Neural cell (in vitro differentiated cells): Measurements from ENCODE around the gene SCARB1. TPM values are rescaled to one million over a fixed set of nuclear protein-coding genes. Genes with fewer than 3 reads are reported as not detected.

ENCODE experiments used
- H2AFZ ChIP-seq: fragments of 200-600, 300-800 bp; sonication (generic), shearing (Covaris generic); 2 replicates; pipeline ENCODE4 v1.6.0; 2014; ENCODE audit warnings: low read depth, mild to moderate bottlenecking, antibody characterized with exemption, low read length, moderate library complexity
- H3F3A ChIP-seq: fragments of 200-600 bp; shearing (Covaris generic); 2 replicates; pipeline ENCODE4 v1.6.1; 2016; ENCODE audit warnings: mild to moderate bottlenecking, moderate library complexity, mixed read lengths, antibody characterized with exemption, low read length; ENCODE audit not compliant: insufficient read depth, poor library complexity, severe bottlenecking
- H3K27ac ChIP-seq: fragments of 200-600, 300-800 bp; sonication (generic), shearing (Covaris generic); 2 replicates; pipeline ENCODE4 v1.5.1; 2014; ENCODE audit warnings: mild to moderate bottlenecking, low read length, moderate library complexity
- H3K27me3 ChIP-seq: fragments of 300-800, 200-600 bp; sonication (generic), shearing (Covaris generic); 2 replicates; pipeline ENCODE4 v1.6.0; 2014; ENCODE audit warnings: mild to moderate bottlenecking, low read depth, low read length, moderate library complexity; ENCODE audit not compliant: insufficient read depth
- H3K36me3 ChIP-seq: fragments of 300-800, 200-600 bp; sonication (generic), shearing (Covaris generic); 2 replicates; pipeline ENCODE4 v1.5.1; 2014; ENCODE audit warnings: mild to moderate bottlenecking, antibody characterized with exemption, low read length, moderate library complexity; ENCODE audit not compliant: insufficient read depth
- H3K4me2 ChIP-seq: fragments of 300-800, 200-600 bp; sonication (generic), shearing (Covaris generic); 2 replicates; pipeline ENCODE4 v1.6.0; 2014; ENCODE audit warnings: mild to moderate bottlenecking, low read length
- H3K4me3 ChIP-seq: fragments of 300-800, 200-600 bp; sonication (generic), shearing (Covaris generic); 2 replicates; pipeline ENCODE4 v1.5.1; 2014; ENCODE audit warnings: mild to moderate bottlenecking, low read length, moderate library complexity
- H3K79me2 ChIP-seq: fragments of 200-600 bp; shearing (Covaris generic); replicated peaks from 2 replicates; pipeline ENCODE4 v1.6.0; 2014; ENCODE audit warnings: mild to moderate bottlenecking, low read length, moderate library complexity; ENCODE audit not compliant: insufficient read depth
- H3K9ac ChIP-seq: fragments of 300-800, 200-600 bp; sonication (generic), shearing (Covaris generic); 2 replicates; pipeline ENCODE4 v1.6.1; 2016; ENCODE audit warnings: mild to moderate bottlenecking, low read length, mixed read lengths
- H3K9me2 ChIP-seq: fragments of 200-600 bp; shearing (Covaris generic); 2 replicates; pipeline ENCODE4 v1.6.1; 2016; ENCODE audit warnings: mild to moderate bottlenecking, low read length, mixed read lengths; ENCODE audit not compliant: insufficient read depth
- H3K9me3 ChIP-seq: fragments of 200-600, 300-800 bp; sonication (generic), shearing (Covaris generic); 2 replicates; pipeline ENCODE4 v1.6.1; 2016; ENCODE audit warnings: mild to moderate bottlenecking, mixed run types, low read length, moderate library complexity, mixed read lengths
- H4K20me1 ChIP-seq: fragments of 200-600 bp; shearing (Covaris generic); 2 replicates; pipeline ENCODE4 v1.6.1; 2016; ENCODE audit warnings: mild to moderate bottlenecking, mixed run types; ENCODE audit not compliant: insufficient read depth
- CTCF ChIP-seq: fragments of 450-650 bp; IDR thresholded peaks from 2 replicates; pipeline ENCODE4 v1.5.1; 2014; ENCODE audit warnings: antibody characterized with exemption, mild to moderate bottlenecking, moderate library complexity; ENCODE audit not compliant: poor library complexity, severe bottlenecking
- EP300 ChIP-seq: fragments of 450-650 bp; conservative IDR thresholded peaks from 2 replicates; pipeline ENCODE4 v1.6.1; 2014; ENCODE audit warnings: antibody characterized with exemption, mild to moderate bottlenecking, moderate library complexity; ENCODE audit not compliant: poor library complexity, severe bottlenecking
- EZH2 ChIP-seq: fragments of 200-600, 300-800 bp; shearing (Covaris generic), sonication (generic); IDR thresholded peaks from 2 replicates; pipeline ENCODE4 v1.6.1; 2014; ENCODE audit warnings: antibody characterized with exemption, low read length, borderline replicate concordance, mild to moderate bottlenecking; ENCODE audit not compliant: insufficient read depth, poor library complexity, severe bottlenecking
- MXI1 ChIP-seq: fragments of 450-650 bp; conservative IDR thresholded peaks from 2 replicates; pipeline ENCODE4 v1.6.1; 2014; ENCODE audit warnings: antibody characterized with exemption, mild to moderate bottlenecking; ENCODE audit not compliant: poor library complexity, severe bottlenecking
- POLR2AphosphoS5 ChIP-seq: IDR thresholded peaks from 2 replicates; pipeline ENCODE4 v1.6.1; 2012
- RAD21 ChIP-seq: fragments of 450-650 bp; conservative IDR thresholded peaks from 2 replicates; pipeline ENCODE4 v1.6.1; 2014; ENCODE audit warnings: antibody characterized with exemption, mild to moderate bottlenecking, moderate library complexity
- SMC3 ChIP-seq: fragments of 450-650 bp; conservative IDR thresholded peaks from 2 replicates; pipeline ENCODE4 v1.6.1; 2014; ENCODE audit warnings: antibody characterized with exemption, mild to moderate bottlenecking, moderate library complexity; ENCODE audit not compliant: poor library complexity
- TAF1 ChIP-seq: IDR thresholded peaks from 2 replicates; pipeline ENCODE4 v1.6.1; 2012; ENCODE audit warnings: low read depth
- polyA plus RNA-seq: library from polyadenylated mRNA; depleted of rRNA; stranded (reverse); fragments of >200 nt; gene quantifications from 2 replicates; pipeline ENCODE4 v1.2.3, GENCODE V29; 2014
- TF ChIP-seq, protein P1 (sequence below): IDR thresholded peaks from 2 replicates; pipeline ENCODE4 v1.6.1; 2012; ENCODE audit warnings: borderline replicate concordance

Gene SCARB1
- polyA plus RNA-seq, 1 donor from 2014 or later, result 5.8 TPM

- Histone ChIP-seq H3K79me2 (no peaks in the 10 kb centered on the region), H3K36me3 (no peaks in the 10 kb centered on the region), H3K4me2 (no peak overlapping the region), H3K9ac (no peak overlapping the region), H2AFZ (no peak overlapping the region), H3F3A (no peaks in the 10 kb centered on the region), H3K9me3 (no peaks in the 10 kb centered on the region), H4K20me1 (no peaks in the 10 kb centered on the region), H3K9me2 (no peaks in the 10 kb centered on the region), H3K27ac (no peak overlapping the region), H3K4me3 (no peak overlapping the region), H3K27me3 (no peaks in the 10 kb centered on the region)
- TF ChIP-seq, protein P1, sequence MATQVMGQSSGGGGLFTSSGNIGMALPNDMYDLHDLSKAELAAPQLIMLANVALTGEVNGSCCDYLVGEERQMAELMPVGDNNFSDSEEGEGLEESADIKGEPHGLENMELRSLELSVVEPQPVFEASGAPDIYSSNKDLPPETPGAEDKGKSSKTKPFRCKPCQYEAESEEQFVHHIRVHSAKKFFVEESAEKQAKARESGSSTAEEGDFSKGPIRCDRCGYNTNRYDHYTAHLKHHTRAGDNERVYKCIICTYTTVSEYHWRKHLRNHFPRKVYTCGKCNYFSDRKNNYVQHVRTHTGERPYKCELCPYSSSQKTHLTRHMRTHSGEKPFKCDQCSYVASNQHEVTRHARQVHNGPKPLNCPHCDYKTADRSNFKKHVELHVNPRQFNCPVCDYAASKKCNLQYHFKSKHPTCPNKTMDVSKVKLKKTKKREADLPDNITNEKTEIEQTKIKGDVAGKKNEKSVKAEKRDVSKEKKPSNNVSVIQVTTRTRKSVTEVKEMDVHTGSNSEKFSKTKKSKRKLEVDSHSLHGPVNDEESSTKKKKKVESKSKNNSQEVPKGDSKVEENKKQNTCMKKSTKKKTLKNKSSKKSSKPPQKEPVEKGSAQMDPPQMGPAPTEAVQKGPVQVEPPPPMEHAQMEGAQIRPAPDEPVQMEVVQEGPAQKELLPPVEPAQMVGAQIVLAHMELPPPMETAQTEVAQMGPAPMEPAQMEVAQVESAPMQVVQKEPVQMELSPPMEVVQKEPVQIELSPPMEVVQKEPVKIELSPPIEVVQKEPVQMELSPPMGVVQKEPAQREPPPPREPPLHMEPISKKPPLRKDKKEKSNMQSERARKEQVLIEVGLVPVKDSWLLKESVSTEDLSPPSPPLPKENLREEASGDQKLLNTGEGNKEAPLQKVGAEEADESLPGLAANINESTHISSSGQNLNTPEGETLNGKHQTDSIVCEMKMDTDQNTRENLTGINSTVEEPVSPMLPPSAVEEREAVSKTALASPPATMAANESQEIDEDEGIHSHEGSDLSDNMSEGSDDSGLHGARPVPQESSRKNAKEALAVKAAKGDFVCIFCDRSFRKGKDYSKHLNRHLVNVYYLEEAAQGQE, result no peak
- TF ChIP-seq CTCF, result no peak
- TF ChIP-seq POLR2AphosphoS5, result no peak
Observed at GRCh38 chr12:124817076-124818000, 46.3 kb downstream of the SCARB1 start.

- Histone ChIP-seq H3K79me2 (no peaks in the 10 kb centered on the region), H2AFZ (no peak overlapping the region), H3K27ac (no peak overlapping the region), H3K9ac (no peak overlapping the region), H3K4me3 (no peak overlapping the region), H3K9me2 (no peaks in the 10 kb centered on the region), H3K27me3 (no peaks in the 10 kb centered on the region), H3K36me3 (no peaks in the 10 kb centered on the region), H3K9me3 (no peaks in the 10 kb centered on the region), H4K20me1 (no peaks in the 10 kb centered on the region), H3K4me2 (no peak overlapping the region), H3F3A (no peaks in the 10 kb centered on the region)
- TF ChIP-seq MXI1 (no peak), CTCF (no peak), SMC3 (no peak), EP300 (no peak), EZH2 (no peak), RAD21 (no peak), TAF1 (no peak), POLR2AphosphoS5 (no peak)
- TF ChIP-seq, protein P1, result no peak
Observed at GRCh38 chr12:124816295-124816854, 47.3 kb downstream of the SCARB1 start.
